Stimulated activated CD4-positive, alpha-beta T cell treated with anti-CD3 and anti-CD28 coated beads, Interleukin-2, amount 100 ng/mL, for 24 hours (primary cell): ENCODE measurements around the gene SLC2A9.

Source experiments
- DNase-seq, 2 donors: peaks; one replicate each; pipeline ENCODE4 v3.0.0-alpha.2; 2020

SLC2A9 gene

DNA sequence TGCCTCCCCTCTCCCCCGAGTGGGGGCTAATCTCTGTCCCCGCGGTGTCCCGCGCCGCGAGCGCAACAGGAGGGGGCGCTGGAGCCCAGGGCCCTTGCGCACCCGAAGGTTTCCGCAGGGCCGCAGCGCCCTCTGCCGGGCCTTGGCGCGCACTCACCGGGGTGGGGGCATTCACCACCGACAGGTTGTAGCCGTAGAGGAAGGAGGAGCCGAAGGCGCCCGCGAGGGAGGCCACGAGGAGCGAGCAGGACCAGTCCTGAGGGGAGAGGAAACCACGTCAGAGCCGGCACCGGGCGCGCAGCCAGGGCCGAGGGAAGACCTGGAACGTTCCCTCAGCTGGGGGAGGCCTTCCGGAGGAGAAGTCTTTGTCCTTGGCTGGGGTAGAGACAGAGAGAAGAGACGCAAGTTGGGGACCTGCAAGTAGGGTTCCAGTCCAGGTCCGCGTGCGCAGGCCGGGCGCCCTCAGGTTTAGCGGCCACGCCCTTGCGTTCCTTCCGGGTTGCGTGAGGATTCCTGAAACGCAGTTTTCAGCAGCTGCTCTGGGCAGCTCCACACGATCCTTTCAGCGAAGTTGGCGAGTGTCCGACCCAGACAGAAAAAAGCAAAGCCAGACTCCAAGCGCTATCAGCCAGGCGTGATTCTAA, 2.4 kb downstream of the SLC2A9 start:
- peak; percentile 92 for DNase-seq

DNA sequence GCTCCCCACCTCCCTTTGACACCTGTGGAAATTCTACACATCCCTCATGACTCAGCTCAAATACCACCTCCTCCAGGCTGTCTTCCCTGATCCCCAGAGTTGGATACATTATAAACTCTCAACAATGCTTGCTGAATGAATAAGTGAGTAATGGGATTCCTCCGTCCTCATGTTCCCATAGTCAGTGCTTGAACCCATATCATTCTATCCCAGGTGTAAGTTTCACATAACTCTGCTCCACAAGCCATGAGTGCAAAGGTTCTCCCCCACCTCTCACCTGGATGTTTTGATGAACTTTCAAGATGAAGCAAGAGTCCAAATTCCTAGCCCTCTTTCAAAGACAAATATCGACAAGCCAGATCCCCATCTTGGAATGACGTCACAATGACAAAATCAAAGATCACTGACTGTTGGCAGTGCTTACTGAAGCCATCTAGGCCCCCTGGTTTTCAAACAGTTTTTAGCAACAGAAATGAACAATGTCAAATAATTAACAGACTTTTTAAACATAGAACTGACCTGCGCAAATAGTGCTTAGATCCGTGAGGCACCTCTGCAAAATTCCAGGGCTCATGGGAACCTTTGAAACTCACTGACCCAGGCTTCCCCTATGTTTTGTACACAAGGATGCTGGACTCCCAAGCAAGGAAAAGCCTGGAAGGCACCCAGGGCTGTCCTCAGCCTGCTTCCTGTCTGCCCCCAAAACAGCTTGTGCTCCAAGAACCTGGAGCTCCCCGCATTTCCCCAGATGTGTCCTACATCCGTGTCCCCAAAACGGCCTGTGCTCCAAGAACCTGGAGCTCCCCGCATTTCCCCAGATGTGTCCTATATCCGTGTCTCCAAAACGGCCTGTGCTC, 4.0 kb downstream of the SLC2A9 start:
- no peak for DNase-seq

DNA sequence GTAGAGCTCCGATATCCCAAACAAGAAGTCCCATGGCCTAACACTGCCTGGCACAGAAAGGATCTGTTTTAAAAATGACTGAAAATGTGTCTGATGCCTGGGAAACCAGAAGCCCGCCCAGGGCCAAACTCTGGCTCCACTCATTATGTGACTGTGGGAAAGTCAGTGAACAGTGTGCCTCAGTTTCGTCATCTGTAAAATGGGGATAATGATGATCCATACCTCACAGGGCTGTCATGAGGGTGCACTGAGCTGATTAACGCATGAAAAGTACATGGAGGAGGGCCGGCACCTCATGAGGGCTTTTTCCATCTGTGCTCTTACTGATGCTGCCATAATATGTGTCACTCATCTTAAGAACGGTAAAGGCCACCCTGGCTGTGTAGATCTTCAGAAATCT, 5.1 kb downstream of the SLC2A9 start:
- no peak for DNase-seq

DNA sequence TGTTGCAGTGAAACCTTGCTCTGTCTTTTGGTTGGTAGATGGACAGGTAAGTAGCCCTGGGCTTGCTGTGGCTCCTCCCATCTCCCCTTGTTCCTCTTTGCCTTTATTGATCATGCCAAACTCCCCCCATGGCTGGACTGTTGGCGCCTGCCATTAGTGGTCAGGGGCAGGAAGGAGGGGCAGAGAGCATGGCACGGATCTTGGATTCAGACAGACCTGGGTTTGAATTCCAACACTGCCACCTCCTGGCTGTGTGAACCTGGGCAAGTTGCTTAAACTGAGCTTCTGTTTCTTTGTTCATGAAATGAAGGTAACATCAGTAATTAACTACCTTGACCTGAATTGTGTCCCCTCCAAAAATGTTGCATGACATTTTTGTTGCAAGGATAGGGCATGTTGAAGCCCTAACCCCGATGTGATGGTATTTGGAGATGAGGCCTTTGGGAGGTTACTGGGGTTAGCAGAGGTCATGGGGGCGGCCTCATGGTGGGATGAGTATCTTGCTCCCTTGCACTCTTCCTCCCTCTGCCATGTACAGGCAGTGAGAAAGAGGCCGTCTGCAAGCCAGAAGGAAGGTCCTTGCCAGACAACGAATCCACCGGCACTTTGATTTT, 6.0 kb downstream of the SLC2A9 start:
- peak in 1 of 2 donors; percentile 33 for DNase-seq

DNA sequence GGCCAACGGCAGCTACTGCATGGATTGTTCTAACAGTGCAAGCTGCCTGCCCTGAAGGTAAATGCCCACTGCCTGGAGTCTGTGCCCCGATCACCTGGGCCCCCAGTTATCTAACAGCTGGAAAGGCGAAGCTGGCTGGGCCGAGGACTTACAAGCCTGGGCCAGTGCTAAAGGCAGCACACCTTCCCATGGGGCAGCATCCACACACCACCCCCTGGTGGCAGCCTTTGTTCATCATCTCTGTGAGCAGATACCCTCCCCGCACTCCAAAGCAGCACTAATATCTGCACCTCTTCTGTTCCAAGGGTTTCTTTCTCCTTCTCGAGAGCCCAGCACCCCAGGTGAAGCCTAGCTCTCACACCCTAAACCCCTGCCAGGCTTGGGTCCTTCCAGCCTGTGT, 7.6 kb downstream of the SLC2A9 start:
- peak; percentile 32 to 41 for DNase-seq

DNA sequence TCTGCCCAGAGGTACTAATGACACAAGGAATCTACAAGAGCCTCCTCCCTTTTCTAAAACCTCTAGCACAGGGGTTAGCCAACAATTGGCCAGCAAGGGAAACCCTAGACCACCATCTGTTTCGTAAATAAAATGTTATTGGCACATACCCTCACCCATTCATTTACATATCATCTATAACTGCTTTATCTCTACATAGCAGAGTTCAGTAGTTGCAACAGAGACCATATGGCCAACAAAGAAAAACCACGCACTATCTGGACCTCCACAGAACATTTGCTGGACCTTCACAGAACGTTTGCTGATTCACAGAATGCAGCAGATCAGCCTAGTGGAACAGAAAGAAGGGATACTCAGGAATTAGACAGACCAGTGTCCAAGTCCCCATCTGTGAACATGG, 9.4 kb downstream of the SLC2A9 start:
- DNase-seq = no peak

DNA sequence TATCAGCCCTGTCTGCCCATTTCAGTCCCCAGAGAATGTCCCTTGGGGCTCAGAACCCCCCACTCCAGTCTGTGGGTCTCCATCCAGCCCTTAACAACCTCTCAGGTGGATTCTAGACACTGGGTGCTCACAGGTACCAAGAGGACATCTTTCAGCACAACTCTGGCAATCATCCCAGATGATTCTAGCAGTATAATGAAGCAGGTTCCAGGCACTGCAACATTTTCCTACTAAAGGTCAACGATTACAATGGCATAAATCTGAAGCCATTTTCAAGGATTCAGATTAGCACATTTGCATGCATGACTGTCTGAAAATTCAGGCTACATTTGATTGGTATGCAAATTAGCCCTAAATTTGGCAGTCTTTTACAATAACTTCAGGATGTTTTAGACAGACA, 10.0 kb downstream of the SLC2A9 start:
- no peak for DNase-seq

DNA sequence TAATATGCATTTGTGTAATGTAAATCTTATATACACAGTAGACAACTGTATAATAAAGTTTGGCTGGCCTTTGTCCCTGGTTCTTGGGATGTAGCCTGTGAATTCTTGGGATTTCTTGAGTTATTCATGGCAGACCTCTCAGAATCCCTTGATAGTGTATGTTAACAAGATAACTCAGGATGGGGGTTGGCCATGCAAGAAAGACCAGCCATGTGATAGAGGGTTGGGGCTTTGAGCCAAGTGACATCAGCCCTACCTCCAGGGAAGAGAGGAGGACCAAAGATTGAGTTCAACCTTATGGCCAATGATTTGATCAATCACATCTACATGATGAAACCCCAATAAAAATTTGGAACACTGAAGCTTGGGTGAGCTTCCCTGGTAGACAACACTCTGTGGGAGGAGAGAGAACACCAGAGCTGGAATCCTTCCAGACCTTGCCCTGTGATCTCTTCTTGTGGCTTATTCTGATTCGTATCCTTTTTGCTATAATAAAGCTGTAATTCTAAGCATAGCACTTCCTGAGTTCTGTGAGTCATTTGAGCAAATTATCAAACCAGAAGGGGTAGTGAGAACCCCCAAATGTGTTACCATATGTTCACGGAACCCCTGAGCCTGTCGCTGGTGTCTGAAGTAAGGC, 11.3 kb downstream of the SLC2A9 start:
- DNase-seq = no peak

DNA sequence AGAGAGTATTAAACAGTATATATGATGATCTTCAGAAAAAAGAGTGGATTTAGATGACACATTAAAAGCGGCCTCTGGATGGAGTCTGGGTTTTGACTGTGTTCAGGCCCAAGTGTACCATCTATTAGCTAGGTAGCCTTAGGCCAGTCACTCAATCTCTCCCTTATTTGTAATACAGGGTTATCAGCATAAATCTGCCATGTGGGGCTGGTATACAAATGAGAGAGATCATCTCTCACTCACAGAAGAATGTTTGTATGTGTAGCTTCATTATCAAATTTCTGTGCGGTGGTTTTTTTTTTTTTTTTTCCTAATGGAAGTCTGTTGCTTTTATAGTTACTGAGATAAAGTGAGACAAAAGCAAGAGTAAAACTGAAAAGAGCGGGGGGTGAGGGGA, 12.7 kb downstream of the SLC2A9 start:
- no peak for DNase-seq

DNA sequence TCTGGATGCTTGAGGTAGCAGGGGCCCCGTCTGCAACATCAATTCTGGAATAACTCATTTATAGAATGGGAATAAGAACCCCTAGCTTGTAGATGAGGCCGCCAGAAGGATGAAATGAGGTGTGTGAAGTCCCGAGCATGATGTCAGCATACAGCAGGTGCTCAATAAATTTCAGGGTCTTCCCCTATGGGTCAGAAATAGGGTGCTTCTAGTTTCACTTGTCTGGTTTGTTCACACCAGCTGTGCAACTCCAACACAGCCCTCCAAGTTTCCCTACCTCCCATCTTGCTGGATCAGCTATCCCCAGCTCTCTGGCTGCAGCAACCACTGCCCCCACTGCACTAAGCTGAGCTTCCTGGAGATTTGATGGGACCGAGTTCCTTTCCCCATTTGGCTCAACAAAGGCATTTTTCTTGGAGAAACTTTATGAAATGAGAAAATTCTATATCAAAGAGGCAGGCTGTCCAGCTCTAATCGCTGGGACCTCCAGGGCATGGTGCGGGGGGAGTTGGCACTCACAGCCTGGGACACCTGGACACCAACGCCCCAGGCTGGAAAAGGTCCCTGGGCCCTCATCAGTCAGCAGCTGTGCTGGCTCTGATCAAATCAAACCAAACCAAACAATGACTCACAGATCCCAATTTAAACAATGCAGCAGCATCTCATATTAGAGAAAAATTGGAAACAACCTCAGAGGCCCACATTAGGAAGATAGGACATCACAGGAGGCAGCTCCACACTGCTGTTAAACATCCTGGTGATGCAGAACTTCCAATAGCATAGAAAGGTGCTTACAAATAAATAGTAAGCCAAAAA, 13.3 kb downstream of the SLC2A9 start:
- DNase-seq = no peak

DNA sequence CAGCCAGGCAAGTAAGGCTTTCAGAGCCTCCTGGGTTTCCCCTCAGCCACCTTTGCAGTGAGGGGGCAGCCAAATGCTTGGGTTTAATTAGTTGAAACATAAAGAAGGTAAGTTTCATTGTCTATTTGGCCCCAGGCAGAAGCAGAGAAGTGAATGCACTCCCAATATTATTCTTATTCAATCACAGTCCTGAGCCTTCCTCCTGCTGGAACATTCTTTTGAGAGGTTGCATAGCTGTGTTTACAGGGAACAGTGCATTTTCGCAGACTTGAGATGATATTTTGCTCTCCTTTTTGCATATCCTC, 13.9 kb downstream of the SLC2A9 start:
- no peak for DNase-seq

DNA sequence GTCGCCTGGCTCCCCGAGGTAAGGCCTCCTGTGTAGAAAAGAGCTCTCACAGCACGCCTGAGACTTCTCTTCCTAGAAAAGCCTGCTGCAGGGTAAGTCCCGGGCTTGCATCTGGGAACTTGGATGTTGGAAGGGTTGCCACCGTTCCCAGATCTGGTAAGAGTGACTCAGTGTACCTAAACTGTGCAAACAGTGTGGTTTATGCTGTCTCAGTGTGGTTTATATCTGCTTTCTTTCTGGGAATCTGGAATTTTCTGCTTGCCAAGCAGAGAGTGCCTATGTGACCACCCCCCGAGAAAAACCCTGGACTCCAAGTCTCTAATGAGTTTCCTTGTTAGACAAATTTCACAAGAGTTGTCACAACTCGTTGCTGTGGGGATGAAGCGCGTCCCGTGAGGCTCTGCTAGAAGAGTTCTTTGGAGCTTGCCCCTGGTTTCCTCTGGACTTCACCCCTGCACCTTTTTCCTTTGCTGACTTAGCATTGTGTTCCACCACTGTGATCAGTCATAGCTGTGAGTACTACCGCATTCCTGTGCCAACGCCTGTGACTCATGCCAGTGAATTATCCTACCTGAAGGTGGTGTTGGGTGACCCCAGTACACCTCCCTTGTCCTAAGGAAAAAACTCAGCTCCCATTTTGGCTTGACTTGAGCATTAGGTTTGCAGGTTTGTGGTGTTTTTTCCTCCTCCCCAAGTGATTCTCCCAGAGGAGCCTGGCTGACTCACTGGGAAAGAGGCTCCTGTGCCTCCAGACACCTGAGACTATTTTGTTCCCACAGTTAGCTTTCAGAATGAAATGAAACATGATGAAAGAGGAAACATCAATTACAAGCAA, 14.5 kb downstream of the SLC2A9 start:
- no peak for DNase-seq

DNA sequence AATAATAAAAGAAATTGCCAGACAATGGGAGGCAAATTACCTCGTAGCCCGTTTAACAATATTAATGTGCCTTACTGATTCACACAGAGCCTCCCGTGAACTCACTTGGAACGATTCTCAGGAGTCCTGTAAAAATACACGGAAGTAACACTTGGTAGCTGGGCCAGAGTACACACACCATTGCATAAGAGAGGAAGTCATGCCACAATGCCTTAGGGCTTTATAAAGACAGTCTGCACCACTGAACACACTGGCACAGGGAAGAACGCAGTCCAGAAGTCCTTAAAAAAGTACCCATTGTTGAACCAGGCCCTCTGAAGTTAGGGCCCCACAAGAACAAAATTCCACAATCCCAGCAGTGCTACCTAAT, 15.1 kb downstream of the SLC2A9 start:
- DNase-seq = no peak

DNA sequence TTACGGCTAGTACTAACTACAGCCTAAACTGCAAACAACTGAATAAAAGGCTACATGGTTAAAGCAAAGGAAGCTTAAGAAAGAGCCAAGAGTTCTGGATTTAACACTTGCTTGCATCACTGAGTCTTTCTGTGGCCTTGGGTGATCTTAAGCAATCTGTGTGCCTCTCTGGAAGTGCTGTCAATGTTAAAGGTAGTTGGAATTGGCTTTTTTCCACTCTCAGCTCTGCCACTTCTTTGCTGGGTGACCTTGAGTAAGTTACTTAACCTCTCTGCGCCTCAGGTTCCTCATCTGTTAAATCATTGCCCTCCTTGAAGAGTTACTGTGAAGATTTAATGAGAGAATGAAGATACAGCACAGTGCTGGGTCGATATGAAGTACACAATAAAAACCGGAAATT, 15.7 kb downstream of the SLC2A9 start:
- DNase-seq = no peak

DNA sequence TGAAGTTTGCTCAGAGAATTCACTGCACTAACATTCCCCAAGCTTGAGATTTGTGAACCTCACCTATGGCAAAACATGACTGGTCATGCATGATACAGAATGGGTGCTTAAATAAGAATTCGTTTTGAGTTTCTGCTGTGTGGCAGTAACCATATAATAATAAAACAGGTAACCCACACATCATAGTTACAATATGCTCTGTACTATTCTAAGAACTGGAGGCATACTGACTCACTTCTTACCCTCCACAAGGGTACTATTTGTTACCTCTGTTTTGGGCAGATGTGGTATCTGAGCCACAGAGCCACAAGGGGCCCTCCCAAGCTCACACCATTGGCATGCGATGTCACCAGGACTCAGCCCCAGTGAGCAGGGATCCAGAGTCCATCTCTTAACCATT, 17.6 kb downstream of the SLC2A9 start:
- no peak for DNase-seq

DNA sequence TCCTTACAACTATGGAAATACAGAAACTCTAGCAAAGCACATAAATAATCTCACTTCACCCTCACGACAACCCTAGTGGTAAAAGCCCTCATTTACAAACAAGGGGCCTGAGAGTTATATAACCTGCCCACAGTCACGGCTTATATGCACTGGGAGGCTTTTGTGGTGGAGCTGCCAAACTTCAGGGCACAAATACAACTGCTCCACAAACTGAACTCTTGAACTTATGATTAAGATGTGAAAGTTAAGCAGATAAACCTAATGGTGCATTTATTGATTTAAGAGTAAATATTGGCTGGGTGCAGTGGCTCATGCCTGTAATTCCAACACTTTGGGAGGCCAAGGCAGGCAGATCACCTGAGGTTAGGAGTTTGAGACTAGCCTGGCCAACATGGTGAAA, 19.0 kb downstream of the SLC2A9 start:
- DNase-seq = no peak

DNA sequence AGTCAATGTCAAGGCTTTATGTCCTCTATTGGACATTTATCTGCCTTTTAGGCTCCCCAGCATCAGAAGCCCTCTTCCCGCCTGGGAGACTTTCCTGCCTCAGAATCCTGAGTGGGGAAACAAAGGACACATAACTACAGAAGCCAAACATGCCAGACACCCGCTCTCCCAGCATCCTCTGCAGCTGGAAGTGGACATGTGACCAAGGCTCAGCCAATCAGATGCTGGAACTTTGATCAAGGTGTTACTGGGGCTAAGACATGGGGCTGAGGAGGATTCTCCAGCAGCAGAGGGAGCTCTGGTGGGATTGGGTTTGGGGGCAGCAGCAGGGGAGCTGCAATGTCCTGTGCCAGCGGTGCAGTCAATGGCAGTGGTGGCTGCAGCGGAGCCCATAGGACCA, 19.5 kb downstream of the SLC2A9 start:
- no peak for DNase-seq

DNA sequence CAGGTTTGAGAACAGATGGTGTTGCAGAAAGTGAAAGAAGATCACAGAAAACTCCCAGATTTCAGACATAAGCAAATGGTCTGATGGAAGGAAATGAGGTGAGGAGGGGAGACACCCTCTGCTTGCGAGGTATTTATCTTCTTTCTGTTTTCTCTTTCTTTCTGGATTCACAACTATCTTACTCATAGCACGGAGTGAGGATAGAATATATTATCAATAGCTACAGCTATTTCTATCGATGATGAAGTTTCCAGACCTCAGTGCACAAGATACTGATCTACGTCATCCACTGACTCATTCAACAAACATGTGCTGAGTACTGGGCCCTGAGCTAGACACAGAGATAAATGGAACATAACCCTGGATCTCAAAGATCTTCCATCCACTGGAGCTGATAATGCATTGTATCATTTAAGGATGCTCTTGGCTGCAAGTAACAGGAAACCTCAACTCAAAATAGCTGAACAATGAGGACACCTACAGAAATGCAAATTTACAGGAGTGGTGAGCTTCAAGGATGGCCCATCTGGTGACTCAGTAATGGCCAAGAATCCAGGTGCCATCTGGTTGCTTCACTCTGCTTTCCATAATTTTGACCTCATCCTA, 21.2 kb downstream of the SLC2A9 start:
- no peak for DNase-seq

DNA sequence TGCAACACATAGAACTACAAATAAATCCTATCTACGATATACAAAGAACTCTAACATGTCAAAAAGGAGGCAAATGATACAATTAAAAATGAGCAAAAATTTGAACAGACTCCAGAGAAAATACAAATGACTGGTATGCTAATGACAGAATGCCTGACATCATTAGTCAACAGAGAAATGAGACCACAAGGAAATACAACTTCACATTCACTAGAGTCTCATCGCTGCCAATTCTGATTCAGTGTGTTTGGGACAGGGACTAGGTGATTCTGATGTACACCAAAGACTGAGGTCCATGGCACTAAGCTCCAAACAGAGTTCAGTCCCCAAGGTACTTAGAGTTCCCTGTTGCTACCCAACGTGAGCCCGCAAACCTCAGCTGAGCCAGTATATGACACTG, 23.4 kb downstream of the SLC2A9 start:
- DNase-seq = no peak

DNA sequence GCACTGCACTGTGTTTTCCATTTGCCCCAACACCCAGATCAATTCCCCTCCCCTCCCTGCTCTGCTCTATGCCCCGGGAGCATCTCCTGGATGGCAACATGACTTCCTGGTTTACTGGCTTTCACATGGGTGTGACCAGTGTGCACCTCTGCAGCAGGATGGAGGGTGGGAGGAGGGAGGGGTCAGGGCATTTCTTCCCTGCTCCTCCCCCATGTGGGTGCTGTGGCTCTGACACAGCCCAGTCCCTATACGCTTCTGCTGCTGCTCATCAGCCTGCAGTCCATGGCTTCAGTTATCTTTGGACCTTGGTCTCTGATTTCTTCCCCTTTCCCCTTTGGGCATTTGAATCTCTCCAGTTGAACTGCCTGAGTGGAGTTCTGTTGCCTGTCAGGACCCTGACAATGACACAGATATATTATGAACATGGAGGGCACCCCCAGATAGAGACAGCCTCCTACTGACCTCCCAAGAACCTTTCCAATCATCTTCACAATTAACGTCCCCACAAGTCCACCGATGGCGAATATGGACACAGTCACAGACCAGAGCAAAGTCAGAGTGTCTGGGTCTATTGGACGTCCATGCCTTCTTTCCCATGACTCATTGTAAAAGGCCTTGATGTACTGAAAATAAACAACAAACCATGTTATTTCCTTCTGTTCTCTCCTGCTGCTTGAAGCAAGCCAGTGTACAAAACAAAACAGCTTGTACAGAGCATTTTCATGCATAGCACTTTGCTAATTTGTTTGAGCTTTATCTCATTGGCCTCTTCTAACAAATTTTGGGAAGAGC, 24.8 kb downstream of the SLC2A9 start:
- DNase-seq = no peak
